Central memory CD4-positive, alpha-beta T cell (primary cell): ENCODE data around the gene KRTAP13-4.

ENCODE experiments used
- DNase-seq: peaks from one replicate; pipeline ENCODE4 v3.0.0; 2022
- total RNA-seq, 3 experiments: gene quantifications; one replicate each; lab custom pipeline; 2026; lab: John Stamatoyannopoulos, UW

KRTAP13-4 gene, protein sequence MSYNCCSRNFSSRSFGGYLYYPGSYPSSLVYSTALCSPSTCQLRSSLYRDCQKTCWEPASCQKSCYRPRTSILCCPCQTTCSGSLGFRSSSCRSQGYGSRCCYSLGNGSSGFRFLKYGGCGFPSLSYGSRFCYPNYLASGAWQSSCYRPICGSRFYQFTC
- 0 reads per million in 3 experiments for total RNA-seq

DNA sequence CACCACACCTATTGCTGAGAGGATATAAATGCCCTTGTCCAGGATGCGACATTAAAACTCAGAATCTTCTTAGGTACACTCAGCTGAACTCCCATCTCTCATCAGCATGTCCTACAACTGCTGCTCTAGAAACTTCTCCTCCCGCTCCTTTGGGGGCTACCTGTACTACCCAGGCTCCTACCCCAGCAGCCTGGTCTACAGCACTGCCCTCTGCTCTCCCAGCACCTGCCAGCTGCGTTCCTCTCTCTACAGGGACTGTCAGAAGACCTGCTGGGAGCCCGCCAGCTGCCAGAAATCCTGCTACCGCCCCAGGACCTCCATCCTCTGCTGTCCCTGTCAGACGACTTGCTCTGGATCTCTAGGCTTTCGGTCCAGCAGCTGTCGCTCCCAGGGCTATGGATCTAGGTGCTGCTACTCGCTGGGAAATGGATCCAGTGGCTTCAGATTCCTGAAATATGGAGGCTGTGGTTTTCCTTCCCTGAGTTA, at the start of gene KRTAP13-4:
Gene KRTAP13-4, plus strand, starts transcription at position 51 of the 486 bp plus-strand sequence. Its CDS starts 56 bp downstream, at position 107.
- DNase-seq, result no peak

DNA sequence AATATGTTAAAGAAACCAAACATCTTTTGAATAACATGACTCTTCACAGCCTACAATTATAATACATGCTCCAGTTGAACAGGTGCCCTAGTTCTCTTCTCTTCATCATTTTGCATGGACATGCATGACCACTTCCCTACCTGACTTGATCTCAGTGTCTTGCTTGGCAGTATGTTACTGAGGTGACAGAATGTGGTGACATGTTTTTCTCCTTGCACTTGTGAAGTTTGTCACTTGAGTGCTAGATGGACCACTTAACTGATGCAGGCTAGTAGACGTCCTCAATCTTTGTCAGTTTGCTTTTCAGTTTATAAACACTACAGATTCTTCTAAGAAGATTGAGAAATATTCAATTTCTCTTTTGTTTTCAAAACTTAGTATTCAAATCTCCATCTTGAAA, 47.8 kb upstream of the KRTAP13-4 start:
- DNase-seq, result no peak

DNA sequence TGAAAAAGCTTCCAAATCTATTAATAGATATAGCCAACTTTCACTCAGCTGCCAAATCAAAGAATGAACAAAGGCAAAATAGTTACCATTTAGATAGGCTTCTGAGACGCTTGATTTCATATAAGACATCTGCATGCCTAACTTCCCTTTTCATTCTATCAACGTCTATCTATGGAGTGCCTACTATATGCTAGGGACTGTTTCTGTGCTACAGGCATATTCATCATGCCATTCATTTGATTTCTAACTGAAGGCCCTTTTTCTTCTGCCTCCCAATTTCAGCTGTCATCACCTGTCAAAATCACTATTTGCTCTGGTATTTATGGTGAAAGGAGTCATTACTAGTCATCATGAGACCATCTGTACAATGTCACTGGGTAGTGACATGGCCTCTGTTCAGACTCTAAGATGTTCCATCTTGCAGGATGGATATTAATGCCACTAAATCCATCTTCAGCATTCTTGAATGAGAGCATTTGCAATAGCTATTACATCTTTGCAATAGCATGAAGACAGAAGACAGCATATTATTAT, 38.5 kb upstream of the KRTAP13-4 start:
- no peak for DNase-seq

DNA sequence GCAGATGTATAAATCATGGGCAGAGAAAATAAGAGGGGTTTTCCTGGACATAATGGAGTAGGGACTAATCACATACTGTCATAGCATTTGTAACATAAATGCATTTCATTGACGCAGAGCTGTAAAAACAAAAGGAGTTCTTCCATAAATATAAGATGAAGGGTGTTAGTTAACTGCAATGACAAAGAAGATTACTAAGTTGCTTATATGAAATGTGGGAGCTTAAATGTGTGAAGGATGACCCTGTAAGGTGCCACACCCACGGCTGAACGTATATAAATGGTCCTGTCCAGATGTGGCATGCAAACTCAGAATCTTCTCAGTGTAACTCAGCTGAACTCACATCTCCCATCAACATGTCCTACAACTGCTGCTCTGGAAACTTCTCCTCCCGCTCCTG, 34.3 kb upstream of the KRTAP13-4 start, which contains the start of gene KRTAP13-1:
Gene KRTAP13-1, plus strand, starts transcription at position 301 of the 400 bp plus-strand sequence. Its CDS starts 56 bp downstream, at position 357.
- no peak for DNase-seq

DNA sequence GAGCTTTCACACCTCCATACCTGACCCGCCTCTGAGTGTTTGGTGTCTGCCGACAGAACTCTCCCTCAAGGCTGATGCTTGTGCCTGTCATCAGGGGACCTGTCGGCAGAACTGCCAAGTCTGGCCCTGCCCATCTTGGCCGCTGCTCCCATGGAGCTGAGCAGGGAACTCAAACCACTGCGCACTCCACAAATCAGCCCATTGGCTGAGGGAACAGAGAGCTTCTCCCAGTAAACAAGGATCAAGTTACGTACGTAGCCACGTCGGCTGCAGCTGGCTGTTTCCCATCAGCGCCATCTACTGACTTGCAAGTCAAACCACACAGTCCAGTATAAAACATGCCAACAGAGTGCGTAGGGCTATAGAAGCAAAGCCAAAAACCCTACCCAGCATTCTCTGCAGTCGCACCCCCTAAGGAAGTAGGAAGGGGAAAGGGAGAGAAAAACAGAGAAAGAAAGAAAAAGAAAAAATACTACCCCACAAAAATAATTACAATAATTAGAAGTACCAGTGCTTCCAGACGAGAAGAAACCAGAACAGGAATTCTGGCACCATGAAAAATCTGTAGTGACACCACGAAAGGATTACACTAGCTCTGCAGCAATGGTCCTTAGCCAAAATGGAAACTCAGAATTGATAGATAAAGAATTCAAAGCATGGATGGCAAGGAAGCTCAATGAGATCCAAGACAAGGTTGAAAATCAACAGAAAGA, 21.1 kb upstream of the KRTAP13-4 start:
- DNase-seq, result no peak

DNA sequence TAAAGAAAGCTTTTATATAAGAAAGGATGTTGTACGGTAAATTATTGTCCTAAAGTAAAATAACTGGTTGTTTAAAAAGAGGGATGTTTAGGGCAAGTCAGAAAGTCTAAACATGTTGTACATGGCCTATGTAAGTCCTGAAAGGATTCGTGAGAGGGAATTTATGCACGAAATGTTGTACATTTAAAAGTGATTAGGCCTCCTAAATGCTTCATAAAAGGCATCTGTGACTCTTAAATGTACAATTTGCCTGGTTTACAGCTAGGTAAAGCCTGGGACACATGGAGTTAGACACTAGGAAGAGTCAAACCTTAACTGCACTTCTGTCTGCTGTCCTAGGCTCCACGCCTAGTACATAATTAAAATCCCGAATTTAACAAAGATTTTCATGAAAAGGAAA, 14.0 kb upstream of the KRTAP13-4 start:
- DNase-seq, result no peak

DNA sequence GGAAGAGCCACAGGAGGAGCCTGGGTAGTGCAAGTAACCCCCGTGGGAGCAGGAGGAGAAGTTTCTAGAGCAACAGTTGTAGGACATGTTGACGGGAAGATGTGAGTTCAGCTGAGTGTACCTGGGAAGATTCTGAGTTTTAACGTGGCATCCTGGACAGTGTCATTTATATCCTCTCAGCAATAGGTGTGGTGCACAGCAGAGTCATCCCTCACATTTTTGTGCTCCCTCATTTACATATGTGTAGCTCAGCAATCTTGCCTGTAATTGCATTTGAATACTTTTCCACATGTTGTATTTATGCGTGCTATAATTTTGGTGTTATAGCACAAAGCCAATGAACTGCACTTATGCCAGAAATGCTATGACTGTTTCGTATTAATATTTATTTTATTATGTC, 4.2 kb upstream of the KRTAP13-4 start, which contains the start of gene KRTAP13-3:
Gene KRTAP13-3, minus strand, starts transcription at position 101 of the 400 bp plus-strand sequence. Its CDS starts 14 bp downstream, at position 87.
- DNase-seq, result no peak

DNA sequence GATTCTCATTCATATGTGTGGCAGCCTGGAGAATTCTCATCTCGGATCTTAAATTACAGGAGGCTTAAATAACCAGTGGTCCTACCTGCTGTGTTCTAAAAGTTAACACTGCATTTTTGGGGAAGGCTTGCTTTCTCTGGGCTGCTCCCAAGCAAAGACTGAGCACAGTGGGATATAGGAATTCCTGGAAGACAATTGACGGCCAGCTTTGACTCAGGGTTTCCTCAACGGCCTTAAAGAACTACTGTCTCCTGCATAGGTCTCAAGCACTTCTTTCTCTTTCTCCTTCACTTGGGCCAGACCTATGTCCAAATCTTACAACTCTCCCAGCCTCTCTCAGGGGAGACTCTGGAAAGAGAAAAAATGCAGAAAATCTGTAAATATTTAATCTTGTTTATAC, 3.3 kb upstream of the KRTAP13-4 start:
- no peak for DNase-seq

DNA sequence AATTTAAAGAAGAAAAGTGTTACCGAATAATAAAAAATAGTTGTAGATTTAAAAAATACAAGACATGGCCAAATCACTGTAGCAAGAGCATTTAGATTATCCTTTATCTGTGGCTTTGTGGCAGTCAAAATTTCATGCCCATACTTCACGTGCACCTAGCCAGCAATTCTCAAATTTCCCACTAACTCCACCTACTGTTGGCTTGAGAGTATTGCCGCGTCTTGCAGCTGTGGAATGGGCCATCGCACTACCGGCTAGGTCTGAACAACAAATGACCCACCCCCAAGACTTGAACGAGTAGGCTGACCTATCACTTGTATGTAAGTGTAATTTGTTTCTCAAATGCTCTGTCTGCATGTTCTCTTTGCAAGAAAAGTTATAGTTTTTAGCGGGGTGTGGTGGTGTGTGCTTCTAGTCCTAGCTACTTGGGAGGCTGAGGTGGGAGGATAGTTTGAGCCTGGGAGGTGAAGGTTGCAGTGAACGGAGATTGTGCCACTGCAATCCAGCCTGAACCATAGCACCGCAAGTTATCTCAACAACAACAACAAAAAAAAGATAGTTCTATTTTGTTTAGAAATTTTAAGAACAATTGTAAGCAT, 4.1 kb downstream of the KRTAP13-4 start:
- DNase-seq, result no peak

DNA sequence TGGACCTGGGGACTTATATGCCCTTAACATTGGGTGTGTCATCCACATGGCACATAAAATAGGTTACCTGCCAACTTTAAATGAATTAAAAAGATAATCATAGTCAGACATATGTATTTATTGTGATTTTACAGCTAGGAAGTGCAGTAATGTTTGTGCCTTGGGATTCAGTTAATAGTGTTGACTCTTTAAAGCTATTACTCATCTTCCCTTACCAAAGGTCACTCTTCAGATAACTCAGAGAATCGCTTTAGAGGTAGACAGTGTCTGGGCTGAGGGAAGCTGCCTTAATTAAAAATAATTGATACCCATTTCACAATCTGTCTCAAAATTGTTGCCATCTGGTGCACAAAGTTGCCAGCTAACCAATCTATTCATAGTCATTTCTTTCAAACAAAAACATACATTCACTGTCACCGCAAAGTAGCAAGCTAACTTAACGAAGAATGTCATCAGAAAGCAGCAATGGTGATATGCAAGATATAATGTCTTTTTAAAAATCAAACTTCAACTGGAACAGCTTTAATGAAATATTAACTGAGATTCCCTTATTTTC, 7.1 kb downstream of the KRTAP13-4 start:
- no peak for DNase-seq

DNA sequence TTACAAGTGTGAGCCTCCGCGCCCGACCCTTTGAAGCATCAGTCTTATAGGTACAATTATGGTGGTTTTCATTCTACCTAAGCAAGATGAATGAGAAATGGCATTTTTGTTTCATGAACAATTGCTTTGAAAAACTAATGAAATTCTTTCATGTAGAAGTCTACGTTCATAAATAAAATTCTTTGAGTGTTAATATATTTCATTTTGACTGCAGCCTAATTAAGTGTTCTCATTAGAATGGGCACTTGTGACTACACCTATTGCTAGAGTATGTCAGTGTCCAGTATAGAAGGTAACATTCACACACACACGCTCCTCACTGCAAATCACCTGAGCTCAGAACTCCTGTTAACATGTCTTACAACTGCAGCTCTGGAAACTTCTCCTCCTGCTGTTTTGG, 10.0 kb downstream of the KRTAP13-4 start, which contains the start of gene KRTAP15-1:
Gene KRTAP15-1, plus strand, starts transcription at position 301 of the 400 bp plus-strand sequence. Its CDS starts 53 bp downstream, at position 354.
- no peak for DNase-seq

DNA sequence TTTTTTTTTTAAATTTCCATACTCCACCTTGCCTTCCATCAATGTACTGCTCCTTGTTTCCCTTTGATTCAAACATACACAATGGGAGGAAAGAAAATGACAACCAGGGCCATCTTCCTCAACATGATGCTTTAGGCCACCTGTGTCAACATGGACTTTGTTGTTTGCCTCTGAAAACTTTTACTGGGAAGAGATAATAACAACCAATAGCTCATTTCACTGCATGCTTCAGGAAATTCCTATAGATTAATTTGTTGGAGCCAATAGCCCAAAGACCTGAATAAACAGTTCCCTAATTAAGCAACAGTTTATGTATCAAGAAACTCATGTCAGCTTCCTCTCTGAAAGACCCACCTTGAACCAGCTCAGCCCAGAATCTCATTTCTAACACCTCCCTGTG, 13.2 kb downstream of the KRTAP13-4 start:
- no peak for DNase-seq

DNA sequence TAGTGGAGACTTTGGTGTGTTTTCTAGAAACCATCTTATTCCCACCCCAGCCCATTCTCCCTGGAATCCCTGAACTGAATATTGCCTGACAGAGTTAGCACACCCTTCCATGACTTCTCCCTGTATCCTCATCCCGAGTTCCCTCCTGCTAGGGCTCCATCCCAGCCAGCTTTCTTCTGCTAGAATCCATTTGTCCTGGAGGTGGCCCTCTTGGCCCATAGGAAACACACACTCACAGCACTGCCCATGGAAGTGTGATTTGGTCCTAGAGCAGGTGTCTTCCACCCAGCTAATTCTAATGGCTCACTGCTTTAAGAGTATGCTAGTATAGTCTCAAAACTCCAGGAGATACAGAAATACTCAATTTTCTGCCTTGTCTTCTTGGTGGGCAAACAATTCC, 14.2 kb downstream of the KRTAP13-4 start:
- DNase-seq, result no peak

DNA sequence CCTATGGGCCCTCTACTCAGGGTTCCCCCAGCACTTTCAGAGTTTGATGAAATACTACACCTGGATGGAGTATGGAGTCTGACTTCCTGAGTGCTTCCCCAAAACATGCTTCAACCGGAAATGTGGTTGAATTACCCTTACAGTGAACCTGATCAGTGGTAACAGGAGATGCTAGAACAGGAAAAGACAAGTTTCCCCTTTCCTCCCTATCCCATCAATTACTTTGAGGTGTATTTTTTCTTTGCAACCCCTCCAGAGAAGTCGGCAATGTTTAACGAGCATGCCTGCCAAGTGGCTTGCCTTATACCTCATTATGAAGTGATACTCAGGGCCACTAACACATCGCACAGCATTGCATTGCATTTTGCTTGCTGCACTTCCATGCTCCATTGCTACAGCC, 17.0 kb downstream of the KRTAP13-4 start:
- DNase-seq, result no peak

DNA sequence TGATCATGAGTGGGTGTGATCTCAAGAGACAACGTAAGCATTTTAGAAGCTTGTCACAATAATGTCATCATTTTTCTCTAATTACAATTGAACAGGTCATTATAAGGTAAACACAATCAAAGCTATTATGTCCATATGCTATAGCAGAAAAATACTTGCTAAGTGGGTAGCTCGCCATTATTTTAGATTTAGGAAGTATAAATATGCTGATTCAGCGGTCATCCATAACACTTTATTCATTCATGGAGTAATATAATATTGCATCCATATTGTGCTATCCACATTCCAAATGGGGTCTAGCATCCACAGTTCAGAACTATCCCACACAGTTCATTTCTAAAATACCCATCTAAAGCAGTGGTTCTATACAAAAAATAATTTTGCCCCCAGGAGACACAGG, 18.5 kb downstream of the KRTAP13-4 start:
- no peak for DNase-seq

DNA sequence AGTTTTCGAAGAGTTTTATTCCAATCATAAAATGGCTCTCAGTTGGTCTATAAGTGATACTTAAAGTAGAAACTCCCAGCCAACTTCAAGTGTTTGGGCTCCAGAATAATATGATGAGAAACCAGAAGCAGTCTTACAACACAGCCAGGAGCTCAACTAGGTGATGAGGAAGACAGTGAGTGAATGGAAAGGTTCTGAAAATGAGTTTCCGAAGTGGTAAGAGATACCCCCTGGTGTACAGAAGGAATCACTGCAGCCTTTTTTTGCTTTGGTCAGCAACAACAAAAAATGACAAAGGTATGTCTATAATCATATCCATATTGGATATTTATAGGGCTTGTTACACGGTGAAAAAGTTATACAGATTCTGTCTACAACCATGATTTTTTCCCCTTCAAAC, 33.7 kb downstream of the KRTAP13-4 start:
- DNase-seq, result no peak

DNA sequence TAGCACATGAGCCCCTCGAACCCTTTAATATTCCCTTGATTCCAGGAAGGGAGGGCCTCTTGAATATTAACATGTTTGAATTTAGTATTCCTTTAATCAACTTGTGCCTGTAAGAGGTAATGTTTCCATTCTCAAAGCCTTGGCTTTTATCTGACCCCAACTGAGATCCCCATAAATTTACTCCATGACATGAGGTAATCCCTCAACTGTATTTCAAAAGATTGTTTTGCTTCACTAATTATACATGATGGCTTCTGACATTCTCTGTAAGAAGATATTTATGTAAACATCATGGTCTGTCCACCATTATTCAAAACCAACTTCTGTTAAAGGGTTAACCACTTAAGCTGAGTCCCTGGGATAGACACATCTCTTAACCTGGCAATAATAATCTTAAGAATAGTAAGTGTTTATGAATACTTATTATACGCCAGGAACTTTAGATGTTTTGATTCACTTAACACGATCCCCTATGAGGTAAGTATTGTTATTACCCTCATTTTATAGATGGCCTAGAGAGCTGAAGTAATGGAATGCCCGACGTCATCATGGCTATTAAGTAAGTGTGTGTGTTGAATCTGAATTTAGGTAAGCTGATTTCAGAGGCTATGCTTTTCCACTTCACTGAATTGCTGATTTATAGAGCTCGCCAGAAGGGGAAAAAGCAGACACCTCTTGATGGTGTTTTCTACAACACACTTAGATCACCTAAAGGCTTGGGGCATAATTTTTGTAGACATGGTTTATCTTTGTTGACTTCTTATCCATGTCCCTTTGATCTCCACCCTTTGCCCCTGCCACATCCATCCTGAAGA, 39.1 kb downstream of the KRTAP13-4 start:
- DNase-seq, result no peak

DNA sequence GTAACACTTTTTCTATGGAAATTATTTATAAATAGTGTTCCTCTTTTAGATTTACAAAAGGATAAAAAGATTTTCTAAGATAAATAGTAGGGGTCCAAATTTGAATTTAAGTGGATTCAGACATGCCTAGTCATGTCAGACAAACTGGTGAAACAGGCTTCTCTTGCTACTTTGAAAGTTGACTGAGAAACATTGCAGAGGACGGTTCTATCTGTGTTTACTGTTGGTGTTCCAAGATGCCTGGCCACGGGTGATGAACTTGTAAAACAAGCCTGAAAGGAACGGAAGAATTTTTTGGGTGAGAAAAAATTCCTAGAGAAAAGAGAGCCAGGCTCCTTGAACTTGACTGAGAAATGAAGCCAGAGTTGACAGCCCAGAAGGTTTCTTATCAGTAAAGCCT, 48.0 kb downstream of the KRTAP13-4 start:
- no peak for DNase-seq

DNA sequence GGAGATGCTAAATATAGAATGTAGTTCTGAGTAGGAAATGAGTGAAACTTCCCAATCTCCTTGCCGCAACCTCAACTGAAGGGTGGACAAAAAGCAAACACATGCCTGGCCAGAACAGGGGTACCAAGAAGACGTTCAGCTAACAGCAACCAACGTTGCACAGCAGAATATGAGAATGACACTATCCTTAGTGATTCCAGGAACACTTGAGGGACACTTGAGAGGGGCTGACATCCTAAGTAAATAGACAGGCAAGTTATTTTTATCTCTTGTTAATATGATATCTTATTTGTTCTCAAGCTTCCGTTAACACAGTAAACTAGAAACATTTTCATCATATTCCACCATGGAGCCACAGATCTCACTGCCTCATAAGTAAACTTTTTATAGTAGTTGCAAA, 49.2 kb downstream of the KRTAP13-4 start:
- DNase-seq, result no peak

DNA sequence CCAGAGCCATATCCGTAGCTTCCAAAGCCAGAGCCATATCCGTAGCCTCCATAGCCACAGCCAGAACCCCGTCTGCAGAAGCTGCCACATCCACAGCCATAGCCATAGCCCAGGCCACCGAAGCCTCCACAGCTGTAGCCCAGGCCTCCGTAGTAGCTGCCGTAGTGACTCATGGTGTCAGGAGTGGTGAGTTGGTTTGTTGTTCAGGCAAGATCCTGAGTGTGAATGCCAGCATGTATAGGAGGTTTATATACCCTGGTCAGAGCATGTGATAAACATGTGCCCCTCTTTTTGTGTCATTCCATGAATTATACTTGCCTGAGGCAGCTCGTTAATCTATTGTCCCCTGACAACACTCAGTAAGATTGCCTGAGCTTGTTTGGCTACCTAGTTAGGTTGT, 50.1 kb downstream of the KRTAP13-4 start, which contains the start of gene KRTAP19-1:
Gene KRTAP19-1, minus strand, starts transcription at position 223 of the 400 bp plus-strand sequence. Its CDS starts 50 bp downstream, at position 173.
- no peak for DNase-seq
